Measurements from ENCODE around the gene PCDHGB7.
"Not testable (repeated sequence)": the region's sequence is repeated elsewhere in the genome, so short reads cannot be mapped to it uniquely, and the experiment has no call there.

DNA sequence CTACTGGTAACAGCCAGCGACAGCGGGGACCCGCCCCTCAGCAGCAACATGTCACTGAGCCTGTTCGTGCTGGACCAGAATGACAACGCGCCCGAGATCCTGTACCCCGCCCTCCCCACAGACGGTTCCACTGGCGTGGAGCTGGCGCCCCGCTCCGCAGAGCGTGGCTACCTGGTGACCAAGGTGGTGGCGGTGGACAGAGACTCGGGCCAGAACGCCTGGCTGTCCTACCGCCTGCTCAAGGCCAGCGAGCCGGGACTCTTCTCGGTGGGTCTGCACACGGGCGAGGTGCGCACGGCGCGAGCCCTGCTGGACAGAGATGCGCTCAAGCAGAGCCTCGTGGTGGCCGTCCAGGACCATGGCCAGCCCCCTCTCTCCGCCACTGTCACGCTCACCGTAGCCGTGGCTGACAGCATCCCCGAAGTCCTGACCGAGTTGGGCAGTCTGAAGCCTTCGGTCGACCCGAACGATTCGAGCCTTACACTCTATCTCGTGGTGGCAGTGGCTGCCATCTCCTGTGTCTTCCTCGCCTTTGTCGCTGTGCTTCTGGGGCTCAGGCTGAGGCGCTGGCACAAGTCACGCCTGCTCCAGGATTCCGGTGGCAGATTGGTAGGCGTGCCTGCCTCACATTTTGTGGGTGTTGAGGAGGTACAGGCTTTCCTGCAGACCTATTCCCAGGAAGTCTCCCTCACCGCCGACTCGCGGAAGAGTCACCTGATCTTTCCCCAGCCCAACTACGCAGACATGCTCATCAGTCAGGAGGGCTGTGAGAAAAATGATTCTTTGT, 22.9 kb upstream of the PCDHGB7 start:
- not testable (repeated sequence) for TF ChIP-seq EZH2 (IDR thresholded peaks at IDR 0.05; ENCODE audit: borderline replicate concordance, insufficient read depth, low read depth, low read length, poor library complexity, severe bottlenecking)
- TF ChIP-seq, protein P1, sequence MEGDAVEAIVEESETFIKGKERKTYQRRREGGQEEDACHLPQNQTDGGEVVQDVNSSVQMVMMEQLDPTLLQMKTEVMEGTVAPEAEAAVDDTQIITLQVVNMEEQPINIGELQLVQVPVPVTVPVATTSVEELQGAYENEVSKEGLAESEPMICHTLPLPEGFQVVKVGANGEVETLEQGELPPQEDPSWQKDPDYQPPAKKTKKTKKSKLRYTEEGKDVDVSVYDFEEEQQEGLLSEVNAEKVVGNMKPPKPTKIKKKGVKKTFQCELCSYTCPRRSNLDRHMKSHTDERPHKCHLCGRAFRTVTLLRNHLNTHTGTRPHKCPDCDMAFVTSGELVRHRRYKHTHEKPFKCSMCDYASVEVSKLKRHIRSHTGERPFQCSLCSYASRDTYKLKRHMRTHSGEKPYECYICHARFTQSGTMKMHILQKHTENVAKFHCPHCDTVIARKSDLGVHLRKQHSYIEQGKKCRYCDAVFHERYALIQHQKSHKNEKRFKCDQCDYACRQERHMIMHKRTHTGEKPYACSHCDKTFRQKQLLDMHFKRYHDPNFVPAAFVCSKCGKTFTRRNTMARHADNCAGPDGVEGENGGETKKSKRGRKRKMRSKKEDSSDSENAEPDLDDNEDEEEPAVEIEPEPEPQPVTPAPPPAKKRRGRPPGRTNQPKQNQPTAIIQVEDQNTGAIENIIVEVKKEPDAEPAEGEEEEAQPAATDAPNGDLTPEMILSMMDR (IDR thresholded peaks at IDR 0.05) = not testable (repeated sequence)

Data from B cell (primary cell).